GM19468 (cell line): ENCODE results near the gene ZNF560.
A peak's percentile ranks its signal among the peaks of the same experiment; 100 is the strongest.
"Not testable (repeated sequence)": the region's sequence is repeated elsewhere in the genome, so short reads cannot be mapped to it uniquely, and the experiment has no call there.

Source experiments
- ATAC-seq: cut with Tn5 transposase; IDR thresholded peaks from one replicate; pipeline ENCODE4 v1.9.1; 2021; ENCODE audit warnings: mild to moderate bottlenecking, moderate library complexity, moderate number of reproducible peaks; ENCODE audit not compliant: unreplicated experiment; ENCODE audit errors: extremely low read depth

Gene ZNF560

GRCh38 chr19:9498183-9498902 lies at the start of gene ZNF560:
TSS of gene ZNF560 (minus strand) at chr19:9498616. CDS start at chr19:9475313, 23,303 bp downstream.
- ATAC-seq = no peak

GRCh38 chr19:9547870-9548269 lies 49.5 kb upstream of the ZNF560 start:
- no peak for ATAC-seq

- ATAC-seq = not testable (repeated sequence)
Measured at GRCh38 chr19:9541281-9541680, 42.9 kb upstream of the ZNF560 start.

- ATAC-seq = not testable (repeated sequence)
Measured at GRCh38 chr19:9539921-9540320, 41.5 kb upstream of the ZNF560 start.

GRCh38 chr19:9539201-9539600 lies 40.8 kb upstream of the ZNF560 start:
- not testable (repeated sequence) for ATAC-seq

- peak; percentile 52 for ATAC-seq
Measured at GRCh38 chr19:9538183-9539058, 40.0 kb upstream of the ZNF560 start, which contains the start of gene ZNF426. TSS of gene ZNF426 (minus strand) at chr19:9538645. CDS start at chr19:9536232, 2,413 bp downstream.

GRCh38 chr19:9535934-9536333 lies 37.5 kb upstream of the ZNF560 start:
- no peak for ATAC-seq

GRCh38 chr19:9531933-9532332 lies 33.5 kb upstream of the ZNF560 start:
- no peak for ATAC-seq

GRCh38 chr19:9528757-9529336 lies 30.4 kb upstream of the ZNF560 start:
- ATAC-seq = no peak

- ATAC-seq = no peak
Measured at GRCh38 chr19:9523885-9524474, 25.6 kb upstream of the ZNF560 start.

- ATAC-seq = no peak
Measured at GRCh38 chr19:9507285-9507684, 8.9 kb upstream of the ZNF560 start.

- no peak for ATAC-seq
Measured at GRCh38 chr19:9500796-9501195, 2.4 kb upstream of the ZNF560 start.

- no peak for ATAC-seq
Measured at GRCh38 chr19:9494096-9494495, 4.3 kb downstream of the ZNF560 start.

GRCh38 chr19:9487016-9487415 lies 11.4 kb downstream of the ZNF560 start:
- ATAC-seq = no peak

GRCh38 chr19:9485140-9485539 lies 13.3 kb downstream of the ZNF560 start:
- no peak for ATAC-seq

- ATAC-seq = no peak
Measured at GRCh38 chr19:9474975-9475374, 23.4 kb downstream of the ZNF560 start.

- no peak for ATAC-seq
Measured at GRCh38 chr19:9467161-9467560, 31.3 kb downstream of the ZNF560 start.

- no peak for ATAC-seq
Measured at GRCh38 chr19:9461938-9462337, 36.5 kb downstream of the ZNF560 start.

GRCh38 chr19:9456018-9456689 lies 42.3 kb downstream of the ZNF560 start:
- ATAC-seq = no peak

- no peak for ATAC-seq
Measured at GRCh38 chr19:9453953-9454352, 44.5 kb downstream of the ZNF560 start.
